ENCODE measurements around the gene MORN1.
A peak's percentile ranks its signal among the peaks of the same experiment; 100 is the strongest.
"Not testable (repeated sequence)": the region's sequence is repeated elsewhere in the genome, so short reads cannot be mapped to it uniquely, and the experiment has no call there.

Gene MORN1

GRCh38 chr1:2336499-2336898, 54.9 kb downstream of the MORN1 start:
- CTCF ChIA-PET, result no interaction called here
- Mint-ChIP-seq H3K9me3 (no peaks in the 10 kb centered on the region), H3K27ac (no peak overlapping the region), H3K27me3 (no peaks in the 10 kb centered on the region), H3K4me3 (no peak overlapping the region), H3K4me1 (no peaks in the 10 kb centered on the region), H3K36me3 (no peaks in the 10 kb centered on the region)
- no peak for DNase-seq

- Mint-ChIP-seq H3K4me3 (no peak overlapping the region), H3K27ac (no peak overlapping the region), H3K9me3 (no peaks in the 10 kb centered on the region), H3K27me3 (no peaks in the 10 kb centered on the region), H3K36me3 (no peaks in the 10 kb centered on the region), H3K4me1 (no peaks in the 10 kb centered on the region)
- CTCF ChIA-PET, result no interaction called here
- no peak for DNase-seq
Measured at GRCh38 chr1:2335721-2336455, 55.5 kb downstream of the MORN1 start.

DNA sequence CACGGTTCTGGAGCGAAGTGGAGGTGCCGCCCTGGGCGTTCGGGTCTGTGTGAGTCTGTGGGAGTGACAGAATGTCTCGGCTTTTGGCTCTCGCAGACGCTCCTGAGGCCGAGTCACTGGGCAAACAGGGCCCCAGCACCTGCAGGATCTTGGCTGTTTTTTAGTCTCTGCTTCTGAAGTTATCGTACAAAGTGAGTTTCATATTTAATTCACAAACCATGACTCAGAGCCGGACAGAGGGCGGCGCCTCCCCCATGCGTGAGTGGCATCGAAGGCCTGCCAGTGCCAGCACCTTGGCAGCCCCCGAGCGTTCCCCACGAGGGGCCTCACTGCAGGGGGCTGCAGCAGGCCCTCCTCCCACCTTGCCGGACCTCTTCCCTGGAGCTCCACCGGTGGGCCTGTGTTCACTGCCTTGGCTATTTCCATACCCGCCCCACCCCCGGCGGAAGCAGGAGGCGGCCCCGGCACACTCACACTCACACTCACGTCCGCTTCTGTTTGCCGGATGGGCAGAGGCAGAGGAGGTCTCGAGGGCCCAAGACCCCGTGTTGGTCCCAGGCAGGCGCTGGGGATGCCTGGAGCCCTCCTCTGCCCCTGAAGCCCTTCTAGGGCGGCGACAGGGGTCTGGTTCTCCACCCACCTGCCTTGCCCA, 56.3 kb downstream of the MORN1 start:
- Mint-ChIP-seq H3K9me3 (no peaks in the 10 kb centered on the region), H3K4me3 (no peak overlapping the region), H3K27me3 (no peaks in the 10 kb centered on the region), H3K36me3 (no peaks in the 10 kb centered on the region), H3K27ac (no peak overlapping the region), H3K4me1 (no peaks in the 10 kb centered on the region)
- DNase-seq, result no peak
- CTCF ChIA-PET, result no interaction called here

- Mint-ChIP-seq H3K4me3 (no peak overlapping the region), H3K9me3 (no peaks in the 10 kb centered on the region), H3K27ac (no peak overlapping the region), H3K27me3 (no peaks in the 10 kb centered on the region), H3K36me3 (no peaks in the 10 kb centered on the region), H3K4me1 (no peaks in the 10 kb centered on the region)
- DNase-seq, result no peak
- CTCF ChIA-PET, result interaction anchor here (1.1 kb wide), 1 partner anchor 19 kb away, joined by 3 read pairs; no protein-coding TSS in a partner anchor
Measured at GRCh38 chr1:2334366-2334765, 57.0 kb downstream of the MORN1 start.

- not testable (repeated sequence) for H3K4me1 Mint-ChIP-seq, H3K36me3 Mint-ChIP-seq, H3K4me3 Mint-ChIP-seq
Measured at GRCh38 chr1:2331580-2331979, 59.8 kb downstream of the MORN1 start.

GRCh38 chr1:2331200-2331544, 60.2 kb downstream of the MORN1 start:
- Mint-ChIP-seq H3K4me3 (no peak overlapping the region), H3K9me3 (no peaks in the 10 kb centered on the region), H3K36me3 (no peaks in the 10 kb centered on the region), H3K27ac (no peak overlapping the region), H3K27me3 (peaks cover 14% of the 10 kb centered on the region), H3K4me1 (no peaks in the 10 kb centered on the region)
- CTCF ChIA-PET, result no interaction called here
- DNase-seq, result no peak

More at GRCh38 chr1:2331580-2331979, 59.8 kb downstream of the MORN1 start:
- CTCF ChIA-PET, H3K27ac Mint-ChIP-seq, DNase-seq, H3K9me3 Mint-ChIP-seq: not testable (repeated sequence)
- H3K27me3 Mint-ChIP-seq, result peaks cover 14% of the 10 kb centered on the region

- Mint-ChIP-seq H3K4me3 (no peak overlapping the region), H3K27me3 (peaks cover 14% of the 10 kb centered on the region), H3K27ac (no peak overlapping the region), H3K9me3 (no peaks in the 10 kb centered on the region), H3K36me3 (no peaks in the 10 kb centered on the region), H3K4me1 (no peaks in the 10 kb centered on the region)
- CTCF ChIA-PET, result no interaction called here
- DNase-seq, result no peak
Measured at GRCh38 chr1:2330519-2331199, 60.7 kb downstream of the MORN1 start.

DNA sequence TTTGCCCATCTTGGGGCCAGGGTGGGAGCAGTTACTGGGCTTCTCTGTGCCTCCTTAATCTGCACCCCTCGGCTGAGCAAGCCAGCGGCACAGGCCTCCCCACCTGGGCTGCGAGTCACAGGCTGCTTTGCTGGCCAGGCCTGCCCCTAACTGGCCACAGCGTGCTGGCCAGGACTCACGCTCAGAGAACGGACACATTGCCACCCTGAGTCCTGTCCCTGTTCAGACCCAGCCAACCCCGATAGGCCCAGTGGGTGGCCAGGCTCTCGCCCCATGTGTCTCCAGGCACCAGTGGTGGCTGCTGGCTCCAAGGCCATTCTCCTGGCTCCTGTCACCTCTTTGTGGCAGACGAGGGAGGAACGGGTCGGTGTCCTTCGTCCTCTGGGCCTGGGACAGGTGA, 61.3 kb downstream of the MORN1 start:
- Mint-ChIP-seq H3K27me3 (peaks cover 16% of the 10 kb centered on the region), H3K27ac (no peak overlapping the region), H3K4me1 (no peaks in the 10 kb centered on the region), H3K9me3 (peaks cover 3% of the 10 kb centered on the region), H3K4me3 (no peak overlapping the region), H3K36me3 (no peaks in the 10 kb centered on the region)
- no peak for DNase-seq
- CTCF ChIA-PET, result no interaction called here

- Mint-ChIP-seq H3K4me3 (no peak overlapping the region), H3K9me3 (peaks cover 4% of the 10 kb centered on the region), H3K27me3 (peaks cover 24% of the 10 kb centered on the region), H3K4me1 (no peaks in the 10 kb centered on the region), H3K27ac (no peak overlapping the region), H3K36me3 (no peaks in the 10 kb centered on the region)
- CTCF ChIA-PET, result no interaction called here
- DNase-seq, result no peak
Measured at GRCh38 chr1:2328676-2329455, 62.5 kb downstream of the MORN1 start.

DNA sequence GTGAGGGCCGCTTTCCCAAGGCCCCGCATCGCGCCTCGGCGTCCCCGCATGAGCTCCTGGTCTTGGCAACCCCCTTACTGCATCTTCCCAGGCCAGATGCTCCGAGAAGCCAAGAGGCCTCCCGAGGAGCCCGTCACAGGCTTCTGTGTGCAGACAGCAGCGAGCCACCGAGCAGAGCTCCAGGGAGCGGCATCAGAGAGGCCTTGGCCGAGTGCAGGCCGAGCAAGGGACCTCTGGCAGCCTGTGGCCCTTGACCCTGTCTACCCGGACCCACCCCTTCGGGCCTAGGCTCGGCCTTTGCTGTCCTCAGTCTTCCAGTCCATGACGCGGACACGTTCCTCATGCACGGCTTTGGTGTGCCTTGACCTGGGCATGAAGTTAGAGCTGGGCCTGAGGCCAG, 63.5 kb downstream of the MORN1 start:
- H3K27me3 Mint-ChIP-seq, result peaks cover 29% of the 10 kb centered on the region
- no peak overlapping the region for H3K27ac Mint-ChIP-seq
- no peak overlapping the region for H3K4me3 Mint-ChIP-seq
- no peak for DNase-seq
- H3K9me3 Mint-ChIP-seq, result peaks cover 4% of the 10 kb centered on the region
- H3K36me3 Mint-ChIP-seq, result no peaks in the 10 kb centered on the region
- CTCF ChIA-PET, result no interaction called here
- H3K4me1 Mint-ChIP-seq, result no peaks in the 10 kb centered on the region

GRCh38 chr1:2327162-2327561, 64.2 kb downstream of the MORN1 start:
- H3K36me3 Mint-ChIP-seq, DNase-seq, H3K9me3 Mint-ChIP-seq, H3K4me3 Mint-ChIP-seq, H3K4me1 Mint-ChIP-seq, CTCF ChIA-PET: not testable (repeated sequence)
- Mint-ChIP-seq H3K27me3 (peaks cover 36% of the 10 kb centered on the region), H3K27ac (peak overlapping the region; percentile 46)

DNA sequence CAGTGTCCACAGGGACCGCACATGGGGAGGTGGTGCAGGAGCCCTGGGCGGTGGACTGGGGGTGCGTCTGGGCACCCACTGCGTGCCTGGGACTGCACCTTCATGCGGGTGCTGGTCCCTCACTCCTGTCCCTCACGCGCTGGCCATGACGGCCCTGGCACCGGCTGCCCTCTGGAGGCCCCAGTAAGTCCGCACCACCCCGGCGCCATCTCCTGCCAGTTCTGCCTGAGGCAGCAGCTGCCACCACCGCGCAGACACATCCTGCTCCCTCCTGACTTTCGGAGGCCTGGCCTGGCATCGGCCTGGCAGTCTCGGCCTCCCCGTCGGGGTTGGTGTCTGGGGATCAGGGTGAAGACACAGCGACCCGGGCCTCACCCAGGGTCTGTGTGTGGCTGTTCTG, 64.8 kb downstream of the MORN1 start:
- CTCF ChIA-PET, result no interaction called here
- no peak for DNase-seq
- Mint-ChIP-seq H3K27ac (no peak overlapping the region), H3K4me1 (no peaks in the 10 kb centered on the region), H3K9me3 (peaks cover 4% of the 10 kb centered on the region), H3K27me3 (peaks cover 41% of the 10 kb centered on the region), H3K4me3 (no peak overlapping the region), H3K36me3 (no peaks in the 10 kb centered on the region)

DNA sequence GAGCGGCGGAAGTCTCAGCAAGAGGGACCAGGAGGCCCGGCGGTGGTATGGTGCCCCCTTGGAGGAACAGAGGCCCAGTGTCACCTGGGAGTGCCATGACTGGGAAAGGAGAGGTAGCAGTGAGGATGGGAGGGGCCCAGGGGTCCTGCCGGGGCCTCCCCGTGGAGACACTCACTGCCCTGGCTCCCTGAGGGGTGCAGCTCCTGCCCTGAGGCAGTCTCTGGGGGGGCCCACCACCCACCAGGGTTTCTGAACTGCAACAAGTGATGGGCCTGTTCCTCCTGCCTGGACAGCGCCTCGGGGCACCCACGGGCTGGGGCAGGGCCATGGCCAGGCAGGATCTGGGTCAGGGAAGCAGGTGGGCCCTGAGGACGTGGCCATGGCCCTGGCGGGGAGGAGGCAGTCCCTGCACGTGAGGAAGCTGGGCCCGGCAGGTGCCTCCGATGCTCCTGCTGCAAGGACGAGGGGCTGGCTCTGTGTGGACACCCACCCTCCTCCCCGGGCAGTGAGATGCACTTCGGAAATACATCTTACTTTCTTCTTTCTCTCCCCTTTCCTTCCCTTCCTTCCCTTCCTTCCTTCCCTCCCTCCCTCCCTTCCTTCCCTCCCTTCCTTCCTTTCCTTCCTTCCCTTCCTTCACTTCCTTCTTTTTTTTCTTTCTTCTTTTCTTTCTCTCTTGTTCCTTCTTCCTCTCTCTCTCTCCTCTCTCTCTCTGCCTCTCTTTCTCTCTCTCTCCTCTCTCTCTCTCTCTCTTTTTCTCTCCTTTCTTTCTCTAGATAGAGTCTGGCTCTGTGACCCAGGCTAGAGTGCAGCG, 66.6 kb downstream of the MORN1 start:
- DNase-seq, result no peak
- Mint-ChIP-seq H3K27me3 (peaks cover 52% of the 10 kb centered on the region), H3K4me1 (no peaks in the 10 kb centered on the region), H3K9me3 (peaks cover 4% of the 10 kb centered on the region), H3K36me3 (no peaks in the 10 kb centered on the region), H3K4me3 (no peak overlapping the region), H3K27ac (no peak overlapping the region)
- CTCF ChIA-PET, result no interaction called here

Data from activated naive CD4-positive, alpha-beta T cell treated with anti-CD3 and anti-CD28 coated beads, Interleukin-2, amount 10 ng/mL, durations not matched to agents 7 days and 5 days (primary cell).